Neural cell (in vitro differentiated cells): ENCODE results near the gene MDM1. TPM values are rescaled to one million over a fixed set of nuclear protein-coding genes. Genes with fewer than 3 reads are reported as not detected.

Experiments
- H2AFZ ChIP-seq: fragments of 200-600, 300-800 bp; sonication (generic), shearing (Covaris generic); 2 replicates; pipeline ENCODE4 v1.6.0; 2014; ENCODE audit warnings: low read depth, mild to moderate bottlenecking, antibody characterized with exemption, low read length, moderate library complexity
- H3F3A ChIP-seq: fragments of 200-600 bp; shearing (Covaris generic); 2 replicates; pipeline ENCODE4 v1.6.1; 2016; ENCODE audit warnings: mild to moderate bottlenecking, moderate library complexity, mixed read lengths, antibody characterized with exemption, low read length; ENCODE audit not compliant: insufficient read depth, poor library complexity, severe bottlenecking
- H3K27ac ChIP-seq: fragments of 200-600, 300-800 bp; sonication (generic), shearing (Covaris generic); 2 replicates; pipeline ENCODE4 v1.5.1; 2014; ENCODE audit warnings: mild to moderate bottlenecking, low read length, moderate library complexity
- H3K27me3 ChIP-seq: fragments of 300-800, 200-600 bp; sonication (generic), shearing (Covaris generic); 2 replicates; pipeline ENCODE4 v1.6.0; 2014; ENCODE audit warnings: mild to moderate bottlenecking, low read depth, low read length, moderate library complexity; ENCODE audit not compliant: insufficient read depth
- H3K36me3 ChIP-seq: fragments of 300-800, 200-600 bp; sonication (generic), shearing (Covaris generic); 2 replicates; pipeline ENCODE4 v1.5.1; 2014; ENCODE audit warnings: mild to moderate bottlenecking, antibody characterized with exemption, low read length, moderate library complexity; ENCODE audit not compliant: insufficient read depth
- H3K4me2 ChIP-seq: fragments of 300-800, 200-600 bp; sonication (generic), shearing (Covaris generic); 2 replicates; pipeline ENCODE4 v1.6.0; 2014; ENCODE audit warnings: mild to moderate bottlenecking, low read length
- H3K4me3 ChIP-seq: fragments of 300-800, 200-600 bp; sonication (generic), shearing (Covaris generic); 2 replicates; pipeline ENCODE4 v1.5.1; 2014; ENCODE audit warnings: mild to moderate bottlenecking, low read length, moderate library complexity
- H3K79me2 ChIP-seq: fragments of 200-600 bp; shearing (Covaris generic); replicated peaks from 2 replicates; pipeline ENCODE4 v1.6.0; 2014; ENCODE audit warnings: mild to moderate bottlenecking, low read length, moderate library complexity; ENCODE audit not compliant: insufficient read depth
- H3K9ac ChIP-seq: fragments of 300-800, 200-600 bp; sonication (generic), shearing (Covaris generic); 2 replicates; pipeline ENCODE4 v1.6.1; 2016; ENCODE audit warnings: mild to moderate bottlenecking, low read length, mixed read lengths
- H3K9me2 ChIP-seq: fragments of 200-600 bp; shearing (Covaris generic); 2 replicates; pipeline ENCODE4 v1.6.1; 2016; ENCODE audit warnings: mild to moderate bottlenecking, low read length, mixed read lengths; ENCODE audit not compliant: insufficient read depth
- H3K9me3 ChIP-seq: fragments of 200-600, 300-800 bp; sonication (generic), shearing (Covaris generic); 2 replicates; pipeline ENCODE4 v1.6.1; 2016; ENCODE audit warnings: mild to moderate bottlenecking, mixed run types, low read length, moderate library complexity, mixed read lengths
- H4K20me1 ChIP-seq: fragments of 200-600 bp; shearing (Covaris generic); 2 replicates; pipeline ENCODE4 v1.6.1; 2016; ENCODE audit warnings: mild to moderate bottlenecking, mixed run types; ENCODE audit not compliant: insufficient read depth
- CTCF ChIP-seq: fragments of 450-650 bp; IDR thresholded peaks from 2 replicates; pipeline ENCODE4 v1.5.1; 2014; ENCODE audit warnings: antibody characterized with exemption, mild to moderate bottlenecking, moderate library complexity; ENCODE audit not compliant: poor library complexity, severe bottlenecking
- EP300 ChIP-seq: fragments of 450-650 bp; conservative IDR thresholded peaks from 2 replicates; pipeline ENCODE4 v1.6.1; 2014; ENCODE audit warnings: antibody characterized with exemption, mild to moderate bottlenecking, moderate library complexity; ENCODE audit not compliant: poor library complexity, severe bottlenecking
- EZH2 ChIP-seq: fragments of 200-600, 300-800 bp; shearing (Covaris generic), sonication (generic); IDR thresholded peaks from 2 replicates; pipeline ENCODE4 v1.6.1; 2014; ENCODE audit warnings: antibody characterized with exemption, low read length, borderline replicate concordance, mild to moderate bottlenecking; ENCODE audit not compliant: insufficient read depth, poor library complexity, severe bottlenecking
- MXI1 ChIP-seq: fragments of 450-650 bp; conservative IDR thresholded peaks from 2 replicates; pipeline ENCODE4 v1.6.1; 2014; ENCODE audit warnings: antibody characterized with exemption, mild to moderate bottlenecking; ENCODE audit not compliant: poor library complexity, severe bottlenecking
- POLR2AphosphoS5 ChIP-seq: IDR thresholded peaks from 2 replicates; pipeline ENCODE4 v1.6.1; 2012
- RAD21 ChIP-seq: fragments of 450-650 bp; conservative IDR thresholded peaks from 2 replicates; pipeline ENCODE4 v1.6.1; 2014; ENCODE audit warnings: antibody characterized with exemption, mild to moderate bottlenecking, moderate library complexity
- REST ChIP-seq: IDR thresholded peaks from 2 replicates; pipeline ENCODE4 v1.6.1; 2012; ENCODE audit warnings: borderline replicate concordance
- SMC3 ChIP-seq: fragments of 450-650 bp; conservative IDR thresholded peaks from 2 replicates; pipeline ENCODE4 v1.6.1; 2014; ENCODE audit warnings: antibody characterized with exemption, mild to moderate bottlenecking, moderate library complexity; ENCODE audit not compliant: poor library complexity
- TAF1 ChIP-seq: IDR thresholded peaks from 2 replicates; pipeline ENCODE4 v1.6.1; 2012; ENCODE audit warnings: low read depth
- polyA plus RNA-seq: library from polyadenylated mRNA; depleted of rRNA; stranded (reverse); fragments of >200 nt; gene quantifications from 2 replicates; pipeline ENCODE4 v1.2.3, GENCODE V29; 2014

MDM1 gene
- polyA plus RNA-seq, 1 donor from 2014 or later: 35.5 TPM

- H3K4me2 ChIP-seq: no peak overlapping the region
- H4K20me1 ChIP-seq: no peaks in the 10 kb centered on the region
- no peak overlapping the region for H2AFZ ChIP-seq
- H3K9ac ChIP-seq: no peak overlapping the region
- no peak overlapping the region for H3K27ac ChIP-seq
- no peaks in the 10 kb centered on the region for H3K9me2 ChIP-seq
- no peaks in the 10 kb centered on the region for H3K79me2 ChIP-seq
- no peaks in the 10 kb centered on the region for H3K27me3 ChIP-seq
- TF ChIP-seq SMC3 (no peak), EZH2 (no peak), RAD21 (no peak), CTCF (no peak), POLR2AphosphoS5 (no peak), REST (no peak), TAF1 (no peak), MXI1 (no peak), EP300 (no peak)
- H3K36me3 ChIP-seq: no peaks in the 10 kb centered on the region
- no peaks in the 10 kb centered on the region for H3K9me3 ChIP-seq
- no peaks in the 10 kb centered on the region for H3F3A ChIP-seq
- no peak overlapping the region for H3K4me3 ChIP-seq
Measured at GRCh38 chr12:68245180-68246021, 86.8 kb downstream of the MDM1 start.

Other genes with a start within 250 kb of the MDM1 start
- not detected in 2 replicates for gene IFNG, start 172.6 kb downstream of the MDM1 start, polyA plus RNA-seq
- gene IL26, start 106.6 kb downstream of the MDM1 start, polyA plus RNA-seq: not detected in 2 replicates
- gene IL22, start 78.8 kb downstream of the MDM1 start, polyA plus RNA-seq: not detected in 2 replicates